CD4-positive, alpha-beta T cell treated with Interleukin-6 at 100 ng/mL for 8 hours (primary cell): Measurements from ENCODE around the gene TRPC3.

Source experiments
- DNase-seq: peaks from one replicate; pipeline ENCODE4 v3.0.0-alpha.2; 2020; ENCODE audit warnings: mixed read lengths, low spot score

TRPC3 gene

GRCh38 chr4:121951521-121952110 lies at the start of gene TRPC3:
TSS of gene TRPC3 (minus strand) at chr4:121952060. CDS start at chr4:121951680, 380 bp downstream.
- no peak for DNase-seq

DNA sequence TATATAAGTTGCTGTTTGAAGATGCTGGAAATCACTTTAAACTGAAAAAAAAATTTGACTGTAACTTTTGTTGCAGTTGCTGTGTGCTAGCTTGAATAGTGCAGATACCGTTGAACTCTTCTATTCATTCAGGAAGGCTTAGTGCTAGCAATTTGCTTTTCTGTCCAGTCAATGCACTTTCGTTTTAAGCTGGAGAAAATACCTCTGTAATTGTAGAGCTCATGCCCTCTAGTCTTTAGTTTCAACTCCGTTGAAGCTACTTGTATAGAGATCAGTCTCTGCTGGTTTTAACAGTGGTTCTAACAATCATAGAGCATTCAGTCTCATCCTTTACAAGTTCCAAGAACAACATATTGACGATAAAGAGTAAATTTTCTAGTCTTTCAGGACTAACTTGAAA lies 49.0 kb upstream of the TRPC3 start:
- DNase-seq, result no peak

GRCh38 chr4:121998024-121998423 lies 46.2 kb upstream of the TRPC3 start:
- DNase-seq, result peak; percentile 2

- DNase-seq, result no peak
Observed at GRCh38 chr4:121995790-121996537, 44.1 kb upstream of the TRPC3 start.

DNA sequence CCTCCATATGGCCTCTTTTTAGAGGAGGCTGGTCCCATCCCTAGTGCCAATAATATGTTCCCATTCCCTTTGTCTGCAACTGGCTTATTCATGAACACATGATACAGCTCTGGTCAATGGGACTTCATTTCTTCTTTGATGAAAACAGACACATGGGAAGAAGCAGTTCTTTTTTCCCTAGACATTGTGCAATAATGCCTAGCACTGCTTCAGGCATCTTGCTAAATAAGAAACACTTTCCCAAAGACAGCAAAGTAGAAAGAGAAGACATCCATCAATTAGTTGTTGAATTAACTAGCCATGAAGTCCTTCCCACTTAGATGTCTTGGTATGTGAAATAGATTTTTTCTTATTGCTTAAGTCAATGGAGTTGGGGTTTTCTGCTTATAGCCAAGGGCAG lies 40.1 kb upstream of the TRPC3 start:
- no peak for DNase-seq

DNA sequence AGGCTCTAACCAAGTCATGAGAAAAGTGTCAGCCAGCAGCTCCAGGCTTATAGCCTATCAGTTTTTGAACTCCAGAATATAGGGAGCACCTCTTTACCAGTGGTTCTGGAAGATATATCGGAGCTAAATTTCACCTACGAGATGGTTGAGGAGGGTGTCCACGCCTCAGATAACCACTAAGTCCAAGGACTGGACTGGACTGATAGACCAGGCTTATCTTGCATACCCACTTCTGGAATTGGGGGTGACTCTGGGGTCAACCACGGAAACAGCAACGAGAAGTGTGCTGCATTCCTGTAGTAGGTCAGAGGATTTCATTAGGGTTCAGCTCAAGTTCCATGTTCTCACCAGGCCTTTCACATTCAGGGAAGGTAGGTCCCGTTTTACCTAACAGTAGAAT lies 38.6 kb upstream of the TRPC3 start:
- no peak for DNase-seq

- DNase-seq, result no peak
Observed at GRCh38 chr4:121989715-121990114, 37.9 kb upstream of the TRPC3 start.

GRCh38 chr4:121988950-121989349 lies 37.1 kb upstream of the TRPC3 start:
- no peak for DNase-seq

- DNase-seq, result no peak
Observed at GRCh38 chr4:121980643-121981042, 28.8 kb upstream of the TRPC3 start.

DNA sequence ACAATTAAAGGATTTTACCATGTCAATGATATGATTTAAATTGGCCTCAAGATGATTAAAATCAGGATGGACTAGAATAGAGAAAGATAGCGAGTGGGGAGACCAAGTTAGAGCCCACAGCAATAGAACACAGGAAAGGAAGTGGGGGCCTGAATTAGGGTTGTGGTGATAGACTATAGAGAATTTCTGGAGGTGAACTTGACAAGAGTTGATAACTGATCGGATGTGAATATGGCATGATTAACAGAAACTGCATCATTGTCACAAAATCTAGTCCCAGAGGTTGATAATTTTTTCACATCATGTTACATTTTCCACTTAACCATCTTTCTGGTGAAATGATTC lies 26.3 kb upstream of the TRPC3 start:
- no peak for DNase-seq

DNA sequence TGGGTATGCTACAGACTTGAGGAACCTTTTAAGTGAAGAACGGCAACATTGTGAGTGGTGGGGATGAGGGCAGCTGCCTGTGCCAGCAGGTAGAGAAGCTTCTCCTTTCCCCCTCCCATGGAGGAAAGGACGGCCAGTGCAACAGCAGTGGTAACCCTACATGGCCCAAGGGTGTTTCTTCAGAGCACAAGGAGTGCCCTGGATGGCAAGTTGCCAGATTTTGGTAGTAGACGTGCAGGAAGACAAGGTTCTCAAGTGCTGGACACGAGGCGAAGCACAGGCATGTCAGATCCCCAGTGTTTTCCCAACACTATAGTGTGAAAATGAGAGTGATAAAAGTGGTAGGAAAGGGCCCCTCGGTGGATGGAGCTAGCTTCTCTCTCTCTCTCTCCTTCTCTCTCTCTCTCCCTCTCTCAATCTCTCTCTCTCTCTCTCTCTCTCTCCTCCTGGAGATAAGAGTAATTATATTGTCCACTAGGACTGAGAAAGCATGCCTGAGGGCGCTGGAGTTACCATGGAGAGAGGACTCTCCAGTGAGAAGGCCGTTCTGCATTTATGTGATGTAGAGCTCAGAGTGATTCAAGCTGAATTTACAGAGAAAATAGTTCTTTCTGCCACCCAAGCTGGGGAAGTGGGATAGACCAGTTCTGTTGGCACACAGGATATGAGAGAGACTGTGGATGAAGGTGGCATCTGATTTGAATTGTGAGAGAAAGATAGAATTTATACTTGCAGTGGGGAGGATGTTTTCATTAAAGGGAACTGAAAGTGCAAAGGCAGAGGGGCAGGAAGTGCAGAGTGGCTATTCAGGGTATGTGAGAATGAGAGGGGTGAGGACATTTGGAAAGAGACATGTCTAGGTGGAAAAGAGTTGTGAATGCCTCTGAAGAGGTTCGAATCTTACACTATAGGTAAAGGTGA lies 25.7 kb upstream of the TRPC3 start:
- DNase-seq, result peak; percentile 28

GRCh38 chr4:121975784-121976183 lies 23.9 kb upstream of the TRPC3 start:
- DNase-seq, result no peak

DNA sequence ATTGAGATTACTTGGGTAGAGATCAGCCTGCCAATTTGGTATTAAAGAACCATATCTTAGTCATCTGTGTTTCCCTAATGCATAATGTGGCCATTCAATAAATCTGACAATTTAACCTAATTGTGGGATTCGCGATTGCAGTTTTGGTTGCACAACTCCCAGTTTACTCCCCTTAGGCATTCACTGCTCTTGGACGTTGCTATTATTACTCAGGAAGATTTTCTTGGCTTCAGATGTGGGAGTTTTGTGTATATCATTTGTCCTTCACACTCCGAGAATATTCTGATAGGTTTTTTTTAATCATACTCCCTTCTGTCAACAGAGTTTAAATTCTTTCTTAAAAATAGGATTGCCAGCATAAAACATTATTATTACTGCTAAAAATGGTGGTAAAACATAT lies 22.0 kb upstream of the TRPC3 start:
- no peak for DNase-seq

DNA sequence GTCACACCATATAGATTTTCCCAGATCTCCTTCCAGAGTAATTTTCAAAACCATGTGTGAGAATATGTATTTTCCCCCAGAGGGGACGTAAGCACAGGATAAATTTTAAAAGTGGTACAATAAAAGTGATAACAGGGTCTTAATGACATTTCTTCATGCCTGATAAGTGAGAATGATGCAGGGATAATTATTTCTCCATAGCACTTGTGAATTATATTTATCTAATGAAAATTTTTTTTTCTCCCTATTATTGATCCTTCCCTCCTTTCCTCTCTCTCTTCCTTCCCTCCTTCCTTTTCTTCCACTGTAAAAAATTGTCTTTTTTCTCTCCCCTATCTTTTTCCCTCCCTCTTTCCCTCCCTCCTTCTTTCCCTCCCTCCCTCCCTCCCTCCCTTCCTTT lies 17.0 kb upstream of the TRPC3 start:
- no peak for DNase-seq

DNA sequence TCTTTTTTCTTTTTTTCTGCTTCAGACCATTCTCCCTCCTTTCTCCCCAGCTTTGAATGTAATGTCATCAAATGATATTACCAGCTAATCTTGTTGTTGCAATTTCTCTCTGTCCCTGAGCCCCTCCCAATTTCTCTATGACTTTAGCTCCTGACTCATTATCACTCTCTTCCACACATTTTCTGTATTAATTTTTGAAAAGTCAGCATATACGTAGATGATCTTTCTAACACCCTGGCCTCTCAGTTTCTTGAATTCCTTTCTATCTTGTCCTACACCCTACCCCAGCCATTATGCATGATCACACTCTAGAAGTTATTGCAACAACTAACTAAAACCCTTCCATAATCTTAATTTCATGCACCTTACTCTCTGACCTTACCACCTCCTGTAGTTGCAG lies 13.1 kb upstream of the TRPC3 start:
- no peak for DNase-seq

DNA sequence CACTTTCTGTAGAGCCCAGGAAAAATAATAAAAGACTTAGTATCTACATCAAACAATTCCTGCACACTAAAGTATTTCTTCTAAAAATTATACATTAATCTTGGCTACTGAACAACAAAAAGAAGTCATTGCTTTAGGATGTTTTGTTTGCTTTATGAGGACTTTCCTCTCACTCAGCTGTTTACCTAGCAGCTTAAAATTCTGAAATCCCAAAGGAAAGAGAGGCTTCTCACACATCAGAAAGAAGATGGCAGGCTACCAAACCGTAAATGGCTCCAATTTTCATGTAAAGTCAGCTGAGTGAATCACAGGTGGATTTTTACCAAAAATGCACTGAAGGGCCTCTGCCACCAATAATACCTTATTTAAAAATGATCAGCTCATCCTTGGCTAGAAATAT lies 9.0 kb upstream of the TRPC3 start:
- no peak for DNase-seq

DNA sequence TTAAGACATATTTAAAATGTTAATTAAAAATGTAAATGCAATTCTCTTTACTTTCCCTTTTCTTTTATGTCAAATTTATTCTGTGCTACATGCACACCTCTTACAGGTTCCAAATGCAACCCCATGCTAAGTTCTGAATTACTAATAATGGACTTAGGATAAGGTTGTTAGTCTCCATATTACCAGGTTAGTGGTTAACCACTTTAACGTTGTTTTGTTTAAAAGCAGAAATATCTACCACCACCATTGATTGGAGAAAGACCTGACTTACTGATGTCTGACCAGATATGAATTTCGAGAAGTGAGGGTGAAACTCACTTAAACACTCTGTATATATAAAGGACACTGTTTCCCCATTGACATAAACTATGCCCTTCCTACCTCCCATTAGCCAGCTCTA lies 6.9 kb upstream of the TRPC3 start:
- DNase-seq, result no peak

DNA sequence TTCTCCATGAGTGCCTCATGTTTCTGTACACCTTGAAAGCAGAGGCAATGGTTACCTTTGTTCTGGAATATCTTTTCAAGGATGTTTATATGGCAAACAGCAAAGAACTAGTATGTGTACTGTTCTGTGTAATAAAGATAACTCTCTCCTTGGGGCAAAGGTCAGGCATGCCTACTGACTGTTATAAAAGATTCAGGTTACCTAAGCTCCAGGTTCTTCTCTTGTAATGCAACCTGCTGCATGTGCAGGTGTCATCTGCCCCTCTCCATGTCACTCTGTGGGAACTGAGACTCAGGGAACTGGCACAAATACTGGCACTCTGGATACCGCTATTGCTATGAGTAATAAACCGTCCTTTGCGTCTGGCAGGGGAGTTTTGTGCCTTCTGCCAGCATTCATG lies 5.4 kb upstream of the TRPC3 start:
- no peak for DNase-seq

GRCh38 chr4:121953860-121954259 lies 2.0 kb upstream of the TRPC3 start:
- no peak for DNase-seq

DNA sequence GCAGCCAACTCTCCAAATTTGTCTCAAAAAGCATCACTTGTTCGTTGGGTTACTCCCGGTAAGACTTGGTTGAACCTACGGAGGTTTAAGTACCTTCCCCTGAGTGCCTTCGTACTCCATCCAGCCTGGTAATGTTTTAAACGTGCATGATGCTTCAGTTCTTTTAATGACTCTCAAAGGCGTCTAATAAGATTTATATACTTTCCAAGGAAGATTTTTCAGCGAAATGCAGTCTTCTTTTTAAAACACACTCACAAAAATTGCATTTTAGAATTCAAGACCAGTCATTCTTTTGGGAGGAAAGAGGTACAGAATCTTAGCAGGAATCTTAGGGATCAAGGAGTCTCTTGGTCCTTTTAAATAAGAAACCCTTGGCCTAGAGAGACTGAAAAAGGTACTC lies 430 bp upstream of the TRPC3 start:
- no peak for DNase-seq

GRCh38 chr4:121950680-121951520 lies 960 bp downstream of the TRPC3 start:
- DNase-seq, result peak; percentile 3

DNA sequence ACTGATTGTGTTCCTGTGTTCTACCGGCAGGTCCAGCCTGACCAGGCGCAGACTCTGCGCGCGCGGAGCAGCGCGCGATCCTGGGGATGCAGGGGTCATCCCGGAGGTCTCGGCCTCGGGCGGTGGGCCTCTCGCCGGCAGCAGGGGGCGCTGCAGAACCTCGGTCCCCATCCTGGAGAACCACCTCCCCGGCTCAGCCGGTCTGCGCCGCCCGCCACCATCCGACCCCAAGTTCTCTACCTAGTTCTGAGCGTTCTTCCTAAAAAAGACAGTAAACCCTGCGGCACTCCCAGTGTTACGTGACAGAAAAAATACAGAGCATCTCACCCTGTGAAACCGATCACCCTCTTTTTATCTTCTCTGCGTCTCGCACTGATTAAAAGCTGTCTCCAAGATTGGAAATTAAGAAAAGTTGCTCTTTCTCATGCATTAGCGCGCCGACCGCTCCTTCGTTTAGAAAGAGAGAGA lies 1.6 kb downstream of the TRPC3 start:
- peak; percentile 81 for DNase-seq
